Peyer's patch (tissue), 4 donors: ENCODE data around the gene IL3RA. TPM values are rescaled to one million over a fixed set of nuclear protein-coding genes. Genes with fewer than 3 reads are reported as not detected.

Source experiments
- DNase-seq, 3 donors: peaks; one replicate each; pipeline ENCODE4 v3.0.0-alpha.2; 2017 to 2019
- H3K27ac ChIP-seq, 4 donors: fragments of 200-600 bp; sonication (generic); one replicate each; pipeline ENCODE4 v1.5.1; 2016 to 2019
- H3K27me3 ChIP-seq, 2 donors: fragments of 200-600 bp; sonication (generic); one replicate each; pipeline ENCODE4 v1.5.1; 2019
- H3K36me3 ChIP-seq, 3 donors: fragments of 200-600 bp; sonication (generic); one replicate each; pipeline ENCODE4 v1.5.1; 2016 to 2019
- H3K4me1 ChIP-seq, 4 donors: fragments of 200-600 bp; sonication (generic); one replicate each; pipeline ENCODE4 v1.5.1; 2016 to 2019
- H3K4me3 ChIP-seq, 4 donors: fragments of 200-600 bp; sonication (generic); 1 replicate in 3 of 4; 2 replicates in 1 of 4; pipeline ENCODE4 v1.5.1; 2016 to 2019; ENCODE audit warnings: mild to moderate bottlenecking in 1 of 4
- H3K9me3 ChIP-seq, 4 donors: fragments of 200-600 bp; sonication (generic); one replicate each; pipeline ENCODE4 v1.5.1; 2016 to 2019; ENCODE audit warnings: mild to moderate bottlenecking in 1 of 4
- POLR2A ChIP-seq, 2 donors: fragments of 450-650 bp; IDR thresholded peaks; one replicate each; pipeline ENCODE4 v1.5.1; 2017; ENCODE audit warnings: antibody characterized with exemption in 2 of 2, mild to moderate bottlenecking in 2 of 2, moderate library complexity in 2 of 2
- total RNA-seq, 4 donors: library from RNA; depleted of rRNA; stranded (reverse); fragments of >200 nt; gene quantifications; one replicate each; pipeline ENCODE4 v1.1.0, GENCODE V29; 2016
- TF ChIP-seq, protein P1 (sequence below), 6 experiments: fragments of 450-650 bp in 4 of 6; fragments of 200-600 bp in 2 of 6; sonication (generic) in 1 of 6; IDR thresholded peaks; one replicate each; pipeline ENCODE4 v1.5.1; 2017 to 2019; ENCODE audit warnings: antibody characterized with exemption in 6 of 6, mild to moderate bottlenecking in 3 of 6, moderate library complexity in 1 of 6

The IL3RA gene
- total RNA-seq, 4 donors from 2014 or later = 0.88 to 2.4 (median 1.6) TPM

GRCh38 chrX:1397441-1398270, 61.1 kb downstream of the IL3RA start:
- H3K36me3 ChIP-seq = peaks cover 0 to 36% (median 0%) of the 10 kb centered on the region in 3 donors
- H3K4me3 ChIP-seq = no peak overlapping the region
- no peak overlapping the region for H3K27ac ChIP-seq
- no peaks in the 10 kb centered on the region for H3K27me3 ChIP-seq
- peak in 2 of 3 donors; percentile 32 to 44 for DNase-seq
- peaks cover 0 to 11% (median 0%) of the 10 kb centered on the region in 4 donors for H3K4me1 ChIP-seq
- H3K9me3 ChIP-seq = no peaks in the 10 kb centered on the region
- TF ChIP-seq POLR2A (IDR thresholded peaks at IDR 0.05) = no peak
- TF ChIP-seq, protein P1, sequence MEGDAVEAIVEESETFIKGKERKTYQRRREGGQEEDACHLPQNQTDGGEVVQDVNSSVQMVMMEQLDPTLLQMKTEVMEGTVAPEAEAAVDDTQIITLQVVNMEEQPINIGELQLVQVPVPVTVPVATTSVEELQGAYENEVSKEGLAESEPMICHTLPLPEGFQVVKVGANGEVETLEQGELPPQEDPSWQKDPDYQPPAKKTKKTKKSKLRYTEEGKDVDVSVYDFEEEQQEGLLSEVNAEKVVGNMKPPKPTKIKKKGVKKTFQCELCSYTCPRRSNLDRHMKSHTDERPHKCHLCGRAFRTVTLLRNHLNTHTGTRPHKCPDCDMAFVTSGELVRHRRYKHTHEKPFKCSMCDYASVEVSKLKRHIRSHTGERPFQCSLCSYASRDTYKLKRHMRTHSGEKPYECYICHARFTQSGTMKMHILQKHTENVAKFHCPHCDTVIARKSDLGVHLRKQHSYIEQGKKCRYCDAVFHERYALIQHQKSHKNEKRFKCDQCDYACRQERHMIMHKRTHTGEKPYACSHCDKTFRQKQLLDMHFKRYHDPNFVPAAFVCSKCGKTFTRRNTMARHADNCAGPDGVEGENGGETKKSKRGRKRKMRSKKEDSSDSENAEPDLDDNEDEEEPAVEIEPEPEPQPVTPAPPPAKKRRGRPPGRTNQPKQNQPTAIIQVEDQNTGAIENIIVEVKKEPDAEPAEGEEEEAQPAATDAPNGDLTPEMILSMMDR (IDR thresholded peaks at IDR 0.05) = no peak

GRCh38 chrX:1398431-1399340, 62.1 kb downstream of the IL3RA start:
- H3K4me3 ChIP-seq = no peak overlapping the region
- DNase-seq = peak in 2 of 3 donors; percentile 41 to 45
- TF ChIP-seq, protein P1 (IDR thresholded peaks at IDR 0.05) = no peak
- TF ChIP-seq POLR2A (IDR thresholded peaks at IDR 0.05) = no peak
- no peaks in the 10 kb centered on the region for H3K27me3 ChIP-seq
- H3K9me3 ChIP-seq = no peaks in the 10 kb centered on the region
- H3K4me1 ChIP-seq = peaks cover 0 to 5% (median 0%) of the 10 kb centered on the region in 4 donors
- H3K36me3 ChIP-seq = peaks cover 0 to 46% (median 0%) of the 10 kb centered on the region in 3 donors
- H3K27ac ChIP-seq = no peak overlapping the region

DNA sequence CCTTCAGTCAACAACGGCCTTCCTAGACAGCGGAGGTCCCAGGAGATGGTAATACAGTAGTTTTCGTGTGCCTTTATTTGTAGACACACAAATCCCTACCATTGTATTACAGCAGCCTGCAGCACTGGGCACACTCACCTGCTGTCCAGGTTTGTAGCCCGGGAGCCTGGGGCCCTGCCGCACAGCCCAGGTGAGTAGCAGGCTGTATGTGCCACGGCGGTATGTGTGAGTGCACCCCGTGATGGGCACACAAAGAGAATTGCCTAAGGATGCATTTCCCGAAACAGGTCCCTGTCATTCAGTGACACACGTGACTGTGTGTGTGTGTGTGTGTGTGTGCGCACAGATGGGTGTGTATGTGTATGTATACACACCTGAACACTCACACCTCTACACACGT, 63.5 kb downstream of the IL3RA start:
- H3K27me3 ChIP-seq = no peaks in the 10 kb centered on the region
- H3K4me1 ChIP-seq = no peaks in the 10 kb centered on the region
- H3K9me3 ChIP-seq = no peaks in the 10 kb centered on the region
- H3K27ac ChIP-seq = no peak overlapping the region
- DNase-seq = peak in 2 of 3 donors; percentile 22 to 40
- TF ChIP-seq, protein P1 (IDR thresholded peaks at IDR 0.05) = no peak
- TF ChIP-seq POLR2A (IDR thresholded peaks at IDR 0.05) = no peak
- H3K36me3 ChIP-seq = peaks cover 0 to 60% (median 0%) of the 10 kb centered on the region in 3 donors
- no peak overlapping the region for H3K4me3 ChIP-seq

- no peaks in the 10 kb centered on the region for H3K27me3 ChIP-seq
- H3K36me3 ChIP-seq = peaks cover 0 to 68% (median 0%) of the 10 kb centered on the region in 3 donors
- no peak overlapping the region for H3K4me3 ChIP-seq
- DNase-seq = peak in 2 of 3 donors; percentile 59 to 67
- H3K9me3 ChIP-seq = no peaks in the 10 kb centered on the region
- TF ChIP-seq, protein P1 (IDR thresholded peaks at IDR 0.05) = no peak
- no peak for TF ChIP-seq POLR2A (IDR thresholded peaks at IDR 0.05)
- H3K4me1 ChIP-seq = no peaks in the 10 kb centered on the region
- no peak overlapping the region for H3K27ac ChIP-seq
Measured at GRCh38 chrX:1400742-1401471, 64.3 kb downstream of the IL3RA start.
